HG03558 (cell line): ENCODE measurements around the gene DCTN4.
"Not testable (repeated sequence)": the region's sequence is repeated elsewhere in the genome, so short reads cannot be mapped to it uniquely, and the experiment has no call there.

Experiments used
- ATAC-seq: cut with Tn5 transposase; IDR thresholded peaks from one replicate; pipeline ENCODE4 v1.9.1; 2021; ENCODE audit warnings: moderate number of reproducible peaks; ENCODE audit not compliant: unreplicated experiment; ENCODE audit errors: extremely low read depth

DCTN4 gene

GRCh38 chr5:150758531-150759333 lies at the start of gene DCTN4:
TSS of gene DCTN4 (minus strand) at chr5:150759017. CDS start at chr5:150758993, 24 bp downstream.
- ATAC-seq, result peak; percentile 97

GRCh38 chr5:150804388-150804787 lies 45.6 kb upstream of the DCTN4 start:
- ATAC-seq, result no peak

- no peak for ATAC-seq
Measured at GRCh38 chr5:150801117-150801927, 42.5 kb upstream of the DCTN4 start.

DNA sequence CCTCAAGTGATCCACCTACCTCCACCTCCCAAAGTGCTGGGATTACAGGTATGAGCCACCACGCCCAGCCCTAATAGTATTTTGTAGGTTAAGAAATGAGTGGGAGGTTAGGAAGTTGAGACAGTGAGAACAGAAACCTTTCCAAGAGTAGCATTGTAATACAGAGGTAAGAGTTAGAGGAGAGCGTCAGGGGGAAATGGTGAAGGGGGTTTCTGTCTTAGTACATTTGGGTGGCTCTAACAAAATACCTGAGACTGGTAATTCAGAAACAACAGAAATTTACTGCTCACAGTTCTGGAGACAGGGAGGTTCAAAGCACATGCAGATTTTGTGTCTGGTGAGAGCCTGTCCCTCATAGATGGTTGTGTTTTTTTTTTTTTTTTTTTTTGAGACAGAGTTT lies 38.6 kb upstream of the DCTN4 start:
- ATAC-seq, result no peak

- ATAC-seq, result no peak
Measured at GRCh38 chr5:150794927-150795326, 36.1 kb upstream of the DCTN4 start.

- not testable (repeated sequence) for ATAC-seq
Measured at GRCh38 chr5:150793423-150793888, 34.6 kb upstream of the DCTN4 start.

GRCh38 chr5:150791536-150791935 lies 32.7 kb upstream of the DCTN4 start:
- ATAC-seq, result no peak

DNA sequence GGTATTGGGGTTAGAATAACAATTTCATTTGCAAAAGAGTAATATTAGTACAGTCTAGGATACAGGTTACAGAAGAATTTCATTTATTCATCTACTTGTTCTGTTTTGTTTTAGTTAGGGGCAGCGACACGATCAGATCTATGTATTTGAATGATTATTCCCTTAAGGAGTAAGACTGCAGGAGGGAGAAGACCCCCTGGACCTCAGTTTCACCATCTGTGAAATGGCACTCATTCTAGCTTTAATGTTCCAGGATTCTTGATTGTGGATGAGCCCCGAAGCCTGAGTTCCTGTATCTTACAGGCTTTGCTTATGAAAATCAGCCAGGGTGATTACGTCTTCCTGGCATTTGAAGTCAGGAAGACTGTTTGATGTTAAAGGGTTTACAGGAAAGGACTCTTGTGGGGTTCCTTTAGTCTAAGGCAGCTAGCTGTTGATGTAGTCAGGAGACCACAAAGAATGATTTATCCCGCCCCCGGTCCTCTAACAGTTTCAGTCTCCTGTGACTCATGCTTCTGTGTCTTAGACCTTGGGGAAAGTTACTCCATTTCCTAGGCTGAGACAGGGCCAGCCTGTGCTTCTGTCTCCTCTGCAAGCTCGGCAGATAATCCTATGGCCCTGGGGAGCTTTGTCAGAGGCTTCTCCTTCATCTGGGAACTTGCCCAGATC lies 31.3 kb upstream of the DCTN4 start:
- ATAC-seq, result peak; percentile 89

DNA sequence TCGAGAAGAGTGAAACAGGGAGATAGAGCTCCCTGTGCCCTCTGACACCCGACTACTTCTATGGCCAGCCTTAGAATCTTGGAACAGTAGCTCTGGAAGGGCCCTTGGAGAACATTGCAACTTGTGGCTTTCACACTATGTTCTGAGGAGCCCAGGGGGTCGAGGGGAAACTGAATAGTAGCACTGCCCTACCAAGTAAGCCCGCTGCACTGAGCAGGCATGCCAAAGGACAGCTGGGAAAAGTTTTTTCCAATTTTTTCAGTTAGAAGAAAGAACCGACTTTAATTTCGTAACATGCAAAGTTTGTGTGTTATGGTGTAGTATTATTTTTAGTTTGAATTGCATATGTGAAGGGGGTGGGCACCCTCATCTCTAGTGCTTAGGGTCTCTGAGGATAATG lies 30.6 kb upstream of the DCTN4 start:
- no peak for ATAC-seq

- ATAC-seq, result no peak
Measured at GRCh38 chr5:150788977-150789376, 30.2 kb upstream of the DCTN4 start.

GRCh38 chr5:150787656-150788055 lies 28.8 kb upstream of the DCTN4 start:
- no peak for ATAC-seq

DNA sequence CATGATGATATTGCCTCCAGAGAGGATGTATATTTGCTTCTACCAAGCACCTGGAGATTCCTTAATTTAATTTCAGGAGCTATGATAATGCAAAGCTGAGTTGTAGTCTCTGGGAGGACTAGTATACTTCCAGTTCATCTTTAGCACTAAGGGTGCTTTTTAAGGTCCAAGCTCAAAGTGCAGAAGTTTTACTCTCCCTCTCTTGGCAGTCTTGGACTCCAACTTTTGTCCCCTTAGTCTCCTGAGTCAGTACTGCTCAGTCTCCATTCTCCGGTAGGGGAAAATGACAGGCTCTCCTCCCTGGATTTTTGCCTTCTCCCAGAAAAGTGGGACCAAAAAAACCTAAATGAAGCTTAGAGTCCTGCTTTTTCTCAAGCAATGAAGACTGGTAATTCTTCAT lies 28.1 kb upstream of the DCTN4 start:
- no peak for ATAC-seq

- no peak for ATAC-seq
Measured at GRCh38 chr5:150785950-150786349, 27.1 kb upstream of the DCTN4 start.

DNA sequence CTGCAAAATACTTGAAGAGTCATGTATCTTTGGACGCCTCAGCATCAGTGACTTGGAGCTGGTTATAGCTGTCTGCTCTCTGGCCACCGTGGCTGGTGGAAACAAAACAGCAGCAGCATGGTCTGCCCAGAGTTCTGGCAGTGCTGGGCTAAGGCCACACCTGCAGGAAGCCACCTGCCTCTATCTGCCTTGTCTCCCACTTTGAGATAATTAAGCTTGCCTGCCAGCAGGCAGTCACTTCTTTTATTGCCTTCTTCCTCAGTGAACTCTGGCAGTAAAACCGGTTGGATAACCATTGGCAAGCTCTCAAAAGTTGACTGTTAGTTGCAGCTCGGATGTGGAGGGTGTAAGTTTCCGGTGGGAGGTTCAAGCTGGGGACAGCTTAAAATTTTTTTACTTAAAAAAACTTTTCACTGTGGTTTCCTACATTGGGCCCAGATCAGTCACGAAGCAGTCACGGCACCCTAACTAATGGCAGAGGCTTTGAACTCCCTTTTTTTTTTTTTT lies 24.7 kb upstream of the DCTN4 start:
- ATAC-seq, result peak; percentile 33

DNA sequence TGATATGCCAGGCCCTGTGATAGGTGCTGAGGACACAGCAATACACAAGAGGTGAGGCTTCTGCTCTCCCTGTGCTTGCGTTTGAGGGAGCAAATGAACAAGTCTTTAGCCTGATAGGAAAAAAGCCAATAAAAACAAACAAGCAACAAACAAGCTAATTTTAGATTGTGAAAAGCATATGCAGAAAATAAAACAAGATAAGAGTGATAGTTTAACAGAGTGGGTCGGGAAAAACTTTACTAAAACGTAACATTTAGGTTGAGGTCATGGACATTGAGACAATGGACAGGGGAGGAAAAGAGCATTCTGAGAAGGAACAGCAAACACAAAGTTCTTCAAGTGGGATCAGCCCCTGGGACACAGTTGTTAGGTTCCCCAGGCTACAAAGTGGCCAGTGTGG lies 24.0 kb upstream of the DCTN4 start:
- ATAC-seq, result no peak

DNA sequence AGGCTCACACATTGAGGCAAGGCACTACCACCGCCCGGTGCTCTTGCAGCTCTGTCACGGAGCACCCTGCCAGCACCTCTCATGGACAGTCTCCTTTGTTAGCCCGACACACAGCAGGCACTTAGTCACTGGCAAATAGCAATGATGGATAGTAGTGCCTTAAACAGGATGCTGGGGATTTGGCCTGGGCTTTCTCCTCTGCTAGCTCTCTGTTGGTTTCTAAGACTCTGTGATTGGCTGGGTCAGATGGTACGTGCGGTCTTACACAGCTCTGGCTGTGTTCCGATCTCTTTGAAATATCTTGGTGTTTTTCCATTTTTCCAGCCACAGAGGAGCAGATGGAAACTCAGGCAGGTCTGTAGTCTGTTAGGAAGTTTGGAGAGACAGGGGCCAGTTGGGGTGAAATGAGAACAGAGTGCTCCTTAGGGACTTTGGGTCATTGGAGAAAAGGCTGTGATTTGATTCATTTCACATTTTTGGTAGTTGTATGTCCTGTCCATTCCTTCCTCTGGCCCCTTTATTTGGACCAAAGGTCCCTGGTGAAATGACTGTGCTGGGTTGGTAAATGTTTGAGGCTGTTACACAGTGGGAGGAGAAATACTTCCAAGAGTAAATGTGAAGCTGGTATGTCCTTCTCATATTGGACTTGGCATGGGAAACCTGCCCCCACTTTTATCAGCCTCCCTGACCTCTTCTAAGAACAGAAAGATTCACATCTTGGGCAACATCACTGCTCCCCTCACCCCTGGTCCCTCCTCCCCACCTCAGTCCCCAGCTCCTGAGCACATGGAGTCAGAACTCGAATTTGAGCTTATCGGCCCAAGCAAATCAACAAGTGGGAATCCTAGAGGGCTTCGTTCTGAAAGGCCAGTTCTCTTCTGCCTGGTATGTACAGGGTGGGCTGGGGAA lies 23.1 kb upstream of the DCTN4 start:
- no peak for ATAC-seq

DNA sequence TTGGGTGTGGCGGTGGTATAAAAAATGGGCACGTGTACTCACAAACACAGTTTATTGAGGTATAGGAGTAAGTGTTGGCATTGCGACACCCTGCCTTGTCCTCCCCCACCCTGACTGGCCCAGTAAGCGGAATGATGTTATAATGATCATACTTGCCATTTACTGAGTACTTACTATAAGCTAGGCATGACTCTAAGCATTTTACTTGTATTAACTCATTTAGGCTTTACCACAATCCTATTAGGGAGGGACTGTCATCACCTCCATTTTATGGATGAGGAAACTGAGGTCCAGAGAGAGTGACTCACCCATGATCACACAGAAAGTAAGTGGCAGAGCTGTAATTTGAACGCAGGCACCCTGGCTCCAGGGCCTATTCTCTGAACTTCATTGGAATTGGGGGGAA lies 22.0 kb upstream of the DCTN4 start:
- no peak for ATAC-seq

DNA sequence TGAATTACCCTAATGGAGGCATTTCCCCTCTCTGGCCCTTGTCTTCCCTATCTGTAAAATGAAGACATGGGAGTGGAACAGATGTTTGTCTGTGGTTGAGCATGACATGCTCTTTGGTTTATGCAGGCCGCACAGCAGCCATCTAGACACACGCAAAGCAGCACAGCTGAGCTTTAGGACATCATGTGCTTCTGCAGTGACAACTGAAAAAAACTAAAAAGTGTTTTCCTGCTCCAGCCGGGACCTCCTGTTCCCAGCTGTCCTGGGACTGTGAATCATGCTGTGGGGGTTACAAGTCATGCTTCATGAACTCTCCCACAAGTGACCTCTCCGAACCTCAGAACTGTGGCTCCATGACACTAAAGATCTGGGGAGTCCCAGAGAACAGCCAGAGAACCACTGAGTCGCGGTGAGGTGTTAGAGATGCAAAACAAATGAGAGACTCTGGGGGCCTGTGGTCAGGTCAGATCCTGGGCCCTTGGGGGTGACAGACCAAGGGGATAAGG lies 21.4 kb upstream of the DCTN4 start:
- peak; percentile 37 for ATAC-seq

DNA sequence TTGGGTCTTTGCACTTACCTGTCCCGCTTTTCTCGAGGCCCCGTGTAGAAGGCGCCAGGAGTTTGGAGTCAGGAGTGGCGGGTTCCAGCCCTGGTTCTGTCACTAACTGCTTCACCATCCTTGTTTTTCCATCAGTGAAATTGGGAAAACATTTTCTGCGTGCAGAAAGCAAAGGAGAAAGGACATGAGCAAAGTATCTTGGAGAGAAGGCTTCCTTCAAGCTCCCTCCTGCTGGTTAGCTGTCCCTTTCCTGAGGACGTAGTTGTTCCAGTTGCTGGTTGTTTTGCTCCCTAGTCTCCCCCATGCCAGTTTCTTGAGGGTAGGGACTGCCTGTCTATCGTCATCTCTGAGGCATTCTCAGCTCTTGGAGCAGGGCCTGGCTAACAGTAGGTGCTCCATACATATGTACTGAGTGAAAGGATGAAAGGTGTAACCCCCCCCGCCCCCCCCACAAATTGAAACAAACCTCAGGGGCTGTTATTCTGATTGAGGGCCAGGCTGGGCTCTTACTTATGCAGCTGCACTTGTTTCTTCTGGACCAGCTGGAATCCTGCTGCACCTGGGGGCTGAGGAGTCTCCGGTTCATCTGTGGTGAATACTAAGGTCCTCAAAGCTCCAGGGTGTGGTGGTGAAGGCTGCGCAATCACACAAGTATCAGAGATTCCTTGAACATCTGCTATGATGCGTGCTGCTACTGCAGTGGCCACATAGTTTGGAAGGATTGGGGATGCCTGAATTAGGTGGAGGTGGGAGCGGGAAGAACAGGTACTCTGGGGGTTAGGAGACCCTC lies 20.8 kb upstream of the DCTN4 start:
- no peak for ATAC-seq
